HCT116 (cell line): ENCODE measurements around the gene GIPC3. TPM values are rescaled to one million over a fixed set of nuclear protein-coding genes. Genes with fewer than 3 reads are reported as not detected.
A peak's percentile ranks its signal among the peaks of the same experiment; 100 is the strongest.

ENCODE experiments used
- ATAC-seq: fragments of 200-7000 bp; cut with Tn5 transposase; 2 replicates; pipeline ENCODE4 v1.9.1; 2020; ENCODE audit warnings: mild to moderate bottlenecking, moderate library complexity
- BruUV-seq: library from RNA; stranded (reverse); fragments of 400-500 nt; replicated peaks from 2 replicates; lab custom pipeline; 2021; lab: Mats Ljungman, UMichigan
- CTCF ChIA-PET: fragments of 300-600 bp; sonication (Branson Sonifier 250); formaldehyde crosslinking; loops from one replicate; lab custom pipeline; 2021; ENCODE audit warnings: antibody characterized with exemption; lab: Charles Lee
- POLR2A ChIA-PET: fragments of 300-600, 350-600 bp; sonication (Branson Sonifier 250); formaldehyde crosslinking; loops from one replicate; lab custom pipeline; 2021; ENCODE audit warnings: antibody characterized with exemption; lab: Charles Lee
- RAD21 ChIA-PET, 2 experiments: fragments of 300-600 bp; sonication (Branson Sonifier 250); formaldehyde crosslinking; loops; one replicate each; lab custom pipeline; 2023; ENCODE audit warnings: low total read pairs in 2 of 2; ENCODE audit not compliant: uncharacterized antibody in 2 of 2, unreplicated experiment in 2 of 2, low non-redundant PET in 1 of 2; lab: Charles Lee
- DNase-seq: peaks from one replicate; pipeline ENCODE4 v3.0.0-alpha.2; 2010; ENCODE audit warnings: low read depth, low spot score
- H2AFZ ChIP-seq: fragments of 200-600 bp; shearing (Covaris generic), sonication (generic); 2 replicates; pipeline ENCODE4 v1.6.1; 2017; ENCODE audit warnings: low read depth, mixed run types, mixed read lengths, antibody characterized with exemption, low read length; ENCODE audit not compliant: poor library complexity, severe bottlenecking
- H3K27ac ChIP-seq: 2 replicates; pipeline ENCODE4 v1.5.1; 2012; ENCODE audit warnings: low read depth, low read length
- H3K27me3 ChIP-seq: fragments of 200-600 bp; sonication (generic); 2 replicates; pipeline ENCODE4 v1.6.1; 2016; ENCODE audit warnings: mixed run types, low read length, mixed read lengths; ENCODE audit not compliant: insufficient read depth
- H3K36me3 ChIP-seq, 2 experiments: fragments of 200-500 bp in 1 of 2; fragments of 200-600 bp in 1 of 2; sonication (Bioruptor generic) in 1 of 2; sonication (generic) in 1 of 2; 2 replicates each; pipeline versions ENCODE4 v1.5.1 to v1.6.1; 2014 to 2016; ENCODE audit warnings: low read length in 2 of 2, inconsistent platforms in 1 of 2, mixed read lengths in 1 of 2, mixed run types in 1 of 2; ENCODE audit not compliant: insufficient read depth in 2 of 2, control insufficient read depth in 1 of 2
- H3K4me1 ChIP-seq, 2 experiments: fragments of 200-600 bp in 1 of 2; sonication (generic) in 1 of 2; 2 replicates each; pipeline versions ENCODE4 v1.5.1 to v1.6.1; 2012 to 2017; ENCODE audit warnings: low read length in 2 of 2, inconsistent platforms in 1 of 2, mild to moderate bottlenecking in 1 of 2, mixed read lengths in 1 of 2, mixed run types in 1 of 2, moderate library complexity in 1 of 2; ENCODE audit not compliant: insufficient read depth in 2 of 2, control insufficient read depth in 1 of 2
- H3K4me2 ChIP-seq: fragments of 200-600 bp; sonication (generic); 2 replicates; pipeline ENCODE4 v1.6.1; 2017; ENCODE audit warnings: mixed run types, low read length, mixed read lengths
- H3K4me3 ChIP-seq, 2 experiments: fragments of 200-600 bp in 1 of 2; sonication (generic) in 1 of 2; replicated peaks in 1 of 2; 2 replicates each; pipeline ENCODE4 v1.5.1; 2011 to 2016; ENCODE audit warnings: low read length in 2 of 2, control low read depth in 1 of 2, low read depth in 1 of 2, mild to moderate bottlenecking in 1 of 2, mixed read lengths in 1 of 2, mixed run types in 1 of 2
- H3K79me2 ChIP-seq: fragments of 200-600 bp; sonication (generic); 2 replicates; pipeline ENCODE4 v1.6.1; 2017; ENCODE audit warnings: mild to moderate bottlenecking, mixed run types, low read length, moderate library complexity, mixed read lengths; ENCODE audit not compliant: insufficient read depth
- H3K9ac ChIP-seq: fragments of 200-600 bp; sonication (generic); 2 replicates; pipeline ENCODE4 v1.6.1; 2016; ENCODE audit warnings: low read length, mixed read lengths
- H3K9me2 ChIP-seq: fragments of 200-600 bp; sonication (generic), shearing (Covaris generic); 2 replicates; pipeline ENCODE4 v1.6.1; 2017; ENCODE audit warnings: mixed run types, mild to moderate bottlenecking, moderate library complexity; ENCODE audit not compliant: insufficient read depth
- H3K9me3 ChIP-seq, 2 experiments: fragments of 200-500 bp in 1 of 2; fragments of 200-600 bp in 1 of 2; sonication (Bioruptor generic) in 1 of 2; sonication (generic) in 1 of 2; 2 replicates each; pipeline ENCODE4 v1.6.1; 2014 to 2017; ENCODE audit warnings: low read length in 2 of 2, mixed read lengths in 2 of 2, inconsistent platforms in 1 of 2, low read depth in 1 of 2, mild to moderate bottlenecking in 1 of 2, mixed run types in 1 of 2, moderate library complexity in 1 of 2; ENCODE audit not compliant: control insufficient read depth in 1 of 2, insufficient read depth in 1 of 2
- H4K20me1 ChIP-seq: fragments of 200-600 bp; sonication (generic), shearing (Covaris generic); 2 replicates; pipeline ENCODE4 v1.6.1; 2017; ENCODE audit warnings: mixed run types, mild to moderate bottlenecking, moderate library complexity; ENCODE audit not compliant: insufficient read depth
- EGR1 ChIP-seq: IDR thresholded peaks from 2 replicates; pipeline ENCODE4 v1.6.1; 2012; ENCODE audit warnings: low read depth
- ELF1 ChIP-seq: IDR thresholded peaks from 2 replicates; pipeline ENCODE4 v1.6.1; 2012; ENCODE audit warnings: low read depth, borderline replicate concordance
- EZH2phosphoT487 ChIP-seq: fragments of 200-600 bp; IDR thresholded peaks from 2 replicates; pipeline ENCODE4 v1.6.1; 2018; ENCODE audit warnings: antibody characterized with exemption, borderline replicate concordance
- FOSL1 ChIP-seq: IDR thresholded peaks from 2 replicates; pipeline ENCODE4 v1.6.1; 2012; ENCODE audit warnings: low read depth
- POLR2A ChIP-seq: IDR thresholded peaks from 2 replicates; pipeline ENCODE4 v1.7.0; 2011; ENCODE audit warnings: borderline replicate concordance; ENCODE audit not compliant: insufficient read depth, insufficient read length; ENCODE audit errors: extremely low read depth
- TCF7L2 ChIP-seq: IDR thresholded peaks from 2 replicates; pipeline ENCODE4 v1.7.0; 2011; ENCODE audit warnings: borderline replicate concordance, inconsistent platforms; ENCODE audit not compliant: insufficient read depth, insufficient read length; ENCODE audit errors: extremely low read depth
- YY1 ChIP-seq: IDR thresholded peaks from 2 replicates; pipeline ENCODE4 v1.6.1; 2011; ENCODE audit warnings: low read length, low read depth, moderate library complexity, mild to moderate bottlenecking; ENCODE audit not compliant: insufficient replicate concordance; ENCODE audit errors: extremely low read depth
- ZFX ChIP-seq: fragments of 450-650 bp; IDR thresholded peaks from 2 replicates; pipeline ENCODE4 v1.6.1; 2017
- ZNF274 ChIP-seq: fragments of 200-500 bp; sonication (Bioruptor generic); IDR thresholded peaks from 2 replicates; pipeline ENCODE4 v1.6.1; 2014; ENCODE audit warnings: mild to moderate bottlenecking, low read depth, low read length, inconsistent platforms
- intact Hi-C: fragments of 100-400 bp; cut with micrococcal nuclease; formaldehyde crosslinking; loops from 2 replicates; pipeline ENCODE4 v1.10.0; 2022
- total RNA-seq: library from RNA; stranded (reverse); gene quantifications from one replicate; pipeline ENCODE4 v1.2.1, GENCODE V29; 2021; ENCODE audit not compliant: unreplicated experiment
- TF ChIP-seq, protein P1 (sequence below): IDR thresholded peaks from 2 replicates; pipeline ENCODE4 v1.6.1; 2012
- TF ChIP-seq, protein P2 (sequence below), 3 experiments: fragments of 200-600 bp in 1 of 3; sonication (generic) in 1 of 3; IDR thresholded peaks in 2 of 3; conservative IDR thresholded peaks in 1 of 3; 2 replicates each; pipeline ENCODE4 v1.5.1; 2012 to 2017; ENCODE audit warnings: low read depth in 2 of 3, low read length in 2 of 3, antibody characterized with exemption in 1 of 3, borderline replicate concordance in 1 of 3, control low read depth in 1 of 3, mild to moderate bottlenecking in 1 of 3, mixed read lengths in 1 of 3, mixed run types in 1 of 3, moderate library complexity in 1 of 3; ENCODE audit not compliant: insufficient read depth in 1 of 3
- TF ChIP-seq, protein P3 (sequence below): IDR thresholded peaks from 2 replicates; pipeline ENCODE4 v1.6.1; 2012; ENCODE audit warnings: low read depth

Gene GIPC3
- total RNA-seq, 1 experiment from 2014 or later = not detected

DNA sequence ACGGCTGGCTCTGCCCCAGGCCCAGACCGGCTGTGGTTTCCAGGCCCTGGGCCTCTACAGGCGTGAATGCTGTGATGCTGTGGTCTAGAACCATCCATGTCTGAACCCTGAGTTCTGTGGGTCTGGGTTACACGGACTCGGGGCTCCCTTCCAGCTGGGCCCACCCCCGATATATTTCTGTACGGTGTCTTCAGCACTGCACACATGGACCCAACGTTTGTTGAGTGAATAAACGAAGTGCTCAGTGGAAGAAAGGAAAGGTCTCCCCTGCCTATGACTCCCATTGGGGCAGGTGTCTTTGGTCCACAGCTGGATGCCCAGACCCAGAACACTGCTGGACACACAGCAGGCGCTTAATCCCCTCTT lies 39.6 kb upstream of the GIPC3 start:
- H2AFZ ChIP-seq = no peak overlapping the region
- peaks cover 11 to 17% of the 10 kb centered on the region in 2 experiments for H3K36me3 ChIP-seq
- no peaks in the 10 kb centered on the region for H3K9me3 ChIP-seq
- TF ChIP-seq, protein P1, sequence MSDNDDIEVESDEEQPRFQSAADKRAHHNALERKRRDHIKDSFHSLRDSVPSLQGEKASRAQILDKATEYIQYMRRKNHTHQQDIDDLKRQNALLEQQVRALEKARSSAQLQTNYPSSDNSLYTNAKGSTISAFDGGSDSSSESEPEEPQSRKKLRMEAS = 0 out of 2 replicates have a peak, but pooled peaks have one; percentile 36
- TF ChIP-seq POLR2A = no peak
- H3K4me3 ChIP-seq = no peak overlapping the region
- H3K27me3 ChIP-seq = no peaks in the 10 kb centered on the region
- BruUV-seq = no TSS peak
- no peaks in the 10 kb centered on the region for H3K9me2 ChIP-seq
- ChIA-PET POLR2A (no interaction called here), CTCF (interaction anchor here (1.0 to 2.0 kb wide), 5 partner anchors 12 to 61 kb away, joined by 3 to 11 read pairs (median 5); partner anchors contain the start of genes HMG20B and MFSD12), RAD21 (interaction anchor here in 1 of 2 experiments (1.0 kb wide), 1 partner anchor 28 kb away, joined by 5 read pairs; no protein-coding TSS in a partner anchor)
- ATAC-seq = no peak
- H3K79me2 ChIP-seq = peaks cover 22% of the 10 kb centered on the region; the same call in 1 of the 2 replicates
- DNase-seq = no peak
- intact Hi-C loops = loop anchor here (1.0 to 5.0 kb wide), 2 partner anchors 30 to 82 kb away; partner anchors contain the start of gene CACTIN
- peaks cover 5% of the 10 kb centered on the region; the same call in 1 of the 2 replicates for H4K20me1 ChIP-seq
- 0 out of 2 replicates have a peak overlapping the region, but pooled peaks have one; percentile 1 for H3K4me2 ChIP-seq
- 0 out of 2 replicates have a peak overlapping the region, but pooled peaks have one; percentile 8 for H3K9ac ChIP-seq
- peaks cover 0 to 11% of the 10 kb centered on the region in 2 experiments; a peak in 2 of 4 replicates for H3K4me1 ChIP-seq
- H3K27ac ChIP-seq = peak overlapping the region; percentile 24; the same call in 1 of the 2 replicates

DNA sequence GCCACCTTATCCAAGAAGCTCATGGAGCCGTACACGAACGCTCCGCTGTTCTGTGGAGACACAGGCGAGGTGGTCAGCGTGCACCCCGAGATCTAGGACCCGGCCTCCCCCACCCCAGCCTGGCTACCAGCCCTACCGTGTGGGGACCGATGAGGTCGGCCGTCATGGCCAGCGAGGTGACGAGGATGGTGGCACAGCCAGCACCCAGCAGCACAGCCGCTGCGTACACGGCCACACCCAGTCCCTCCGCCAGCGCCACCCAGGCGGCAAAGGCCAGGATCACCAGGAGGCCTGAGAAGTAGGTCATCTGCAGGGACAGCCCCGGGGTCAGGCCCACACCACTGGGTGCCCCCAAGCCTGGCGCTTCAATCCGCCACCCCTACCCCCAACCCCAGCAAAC lies 39.2 kb upstream of the GIPC3 start:
- intact Hi-C loops = loop anchor here (5.0 kb wide), 1 partner anchor 81 kb away; the partner anchor contains the start of gene CACTIN
- H3K9ac ChIP-seq = no peak overlapping the region
- TF ChIP-seq YY1 = no peak
- TF ChIP-seq, protein P2, sequence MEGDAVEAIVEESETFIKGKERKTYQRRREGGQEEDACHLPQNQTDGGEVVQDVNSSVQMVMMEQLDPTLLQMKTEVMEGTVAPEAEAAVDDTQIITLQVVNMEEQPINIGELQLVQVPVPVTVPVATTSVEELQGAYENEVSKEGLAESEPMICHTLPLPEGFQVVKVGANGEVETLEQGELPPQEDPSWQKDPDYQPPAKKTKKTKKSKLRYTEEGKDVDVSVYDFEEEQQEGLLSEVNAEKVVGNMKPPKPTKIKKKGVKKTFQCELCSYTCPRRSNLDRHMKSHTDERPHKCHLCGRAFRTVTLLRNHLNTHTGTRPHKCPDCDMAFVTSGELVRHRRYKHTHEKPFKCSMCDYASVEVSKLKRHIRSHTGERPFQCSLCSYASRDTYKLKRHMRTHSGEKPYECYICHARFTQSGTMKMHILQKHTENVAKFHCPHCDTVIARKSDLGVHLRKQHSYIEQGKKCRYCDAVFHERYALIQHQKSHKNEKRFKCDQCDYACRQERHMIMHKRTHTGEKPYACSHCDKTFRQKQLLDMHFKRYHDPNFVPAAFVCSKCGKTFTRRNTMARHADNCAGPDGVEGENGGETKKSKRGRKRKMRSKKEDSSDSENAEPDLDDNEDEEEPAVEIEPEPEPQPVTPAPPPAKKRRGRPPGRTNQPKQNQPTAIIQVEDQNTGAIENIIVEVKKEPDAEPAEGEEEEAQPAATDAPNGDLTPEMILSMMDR (IDR thresholded peaks at IDR 0.05 in 2 of 3, conservative IDR thresholded peaks at IDR 0.05 in 1 of 3; ENCODE audit: borderline replicate concordance in 1 of 3, insufficient read depth in 1 of 3, low read depth in 2 of 3, low read length in 2 of 3) = no peak
- no peak for TF ChIP-seq EZH2phosphoT487
- TF ChIP-seq, protein P3, sequence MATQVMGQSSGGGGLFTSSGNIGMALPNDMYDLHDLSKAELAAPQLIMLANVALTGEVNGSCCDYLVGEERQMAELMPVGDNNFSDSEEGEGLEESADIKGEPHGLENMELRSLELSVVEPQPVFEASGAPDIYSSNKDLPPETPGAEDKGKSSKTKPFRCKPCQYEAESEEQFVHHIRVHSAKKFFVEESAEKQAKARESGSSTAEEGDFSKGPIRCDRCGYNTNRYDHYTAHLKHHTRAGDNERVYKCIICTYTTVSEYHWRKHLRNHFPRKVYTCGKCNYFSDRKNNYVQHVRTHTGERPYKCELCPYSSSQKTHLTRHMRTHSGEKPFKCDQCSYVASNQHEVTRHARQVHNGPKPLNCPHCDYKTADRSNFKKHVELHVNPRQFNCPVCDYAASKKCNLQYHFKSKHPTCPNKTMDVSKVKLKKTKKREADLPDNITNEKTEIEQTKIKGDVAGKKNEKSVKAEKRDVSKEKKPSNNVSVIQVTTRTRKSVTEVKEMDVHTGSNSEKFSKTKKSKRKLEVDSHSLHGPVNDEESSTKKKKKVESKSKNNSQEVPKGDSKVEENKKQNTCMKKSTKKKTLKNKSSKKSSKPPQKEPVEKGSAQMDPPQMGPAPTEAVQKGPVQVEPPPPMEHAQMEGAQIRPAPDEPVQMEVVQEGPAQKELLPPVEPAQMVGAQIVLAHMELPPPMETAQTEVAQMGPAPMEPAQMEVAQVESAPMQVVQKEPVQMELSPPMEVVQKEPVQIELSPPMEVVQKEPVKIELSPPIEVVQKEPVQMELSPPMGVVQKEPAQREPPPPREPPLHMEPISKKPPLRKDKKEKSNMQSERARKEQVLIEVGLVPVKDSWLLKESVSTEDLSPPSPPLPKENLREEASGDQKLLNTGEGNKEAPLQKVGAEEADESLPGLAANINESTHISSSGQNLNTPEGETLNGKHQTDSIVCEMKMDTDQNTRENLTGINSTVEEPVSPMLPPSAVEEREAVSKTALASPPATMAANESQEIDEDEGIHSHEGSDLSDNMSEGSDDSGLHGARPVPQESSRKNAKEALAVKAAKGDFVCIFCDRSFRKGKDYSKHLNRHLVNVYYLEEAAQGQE = no peak
- no peak for TF ChIP-seq EGR1
- TF ChIP-seq TCF7L2 = no peak
- no peak for TF ChIP-seq ZFX
- no peak for TF ChIP-seq FOSL1
- no peak for TF ChIP-seq POLR2A
- TF ChIP-seq ELF1 = no peak
- no peak for TF ChIP-seq ZNF274
- H3K27me3 ChIP-seq = no peaks in the 10 kb centered on the region
- no peak overlapping the region for H2AFZ ChIP-seq
- H3K9me3 ChIP-seq = no peaks in the 10 kb centered on the region
- H3K4me1 ChIP-seq = peaks cover 0 to 11% of the 10 kb centered on the region in 2 experiments; a peak in 2 of 4 replicates
- ChIA-PET RAD21 (no interaction called here), POLR2A (interaction anchor here (0.8 kb wide), 1 partner anchor 31 kb away, joined by 3 read pairs; no protein-coding TSS in a partner anchor), CTCF (interaction anchor here (2.0 kb wide), 1 partner anchor 29 kb away, joined by 11 read pairs; no protein-coding TSS in a partner anchor)
- peaks cover 11 to 20% of the 10 kb centered on the region in 2 experiments for H3K36me3 ChIP-seq
- ATAC-seq (no peak), DNase-seq (no peak)
- H4K20me1 ChIP-seq = peaks cover 5% of the 10 kb centered on the region; the same call in 1 of the 2 replicates
- no peak overlapping the region for H3K4me3 ChIP-seq
- H3K79me2 ChIP-seq = peaks cover 26% of the 10 kb centered on the region
- H3K4me2 ChIP-seq = no peak overlapping the region
- BruUV-seq = no TSS peak
- no peaks in the 10 kb centered on the region for H3K9me2 ChIP-seq
- H3K27ac ChIP-seq = peak overlapping the region; percentile 0; the same call in 1 of the 2 replicates
